ENCODE measurements around the gene DAZAP2.

Gene DAZAP2, protein sequence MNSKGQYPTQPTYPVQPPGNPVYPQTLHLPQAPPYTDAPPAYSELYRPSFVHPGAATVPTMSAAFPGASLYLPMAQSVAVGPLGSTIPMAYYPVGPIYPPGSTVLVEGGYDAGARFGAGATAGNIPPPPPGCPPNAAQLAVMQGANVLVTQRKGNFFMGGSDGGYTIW

DNA sequence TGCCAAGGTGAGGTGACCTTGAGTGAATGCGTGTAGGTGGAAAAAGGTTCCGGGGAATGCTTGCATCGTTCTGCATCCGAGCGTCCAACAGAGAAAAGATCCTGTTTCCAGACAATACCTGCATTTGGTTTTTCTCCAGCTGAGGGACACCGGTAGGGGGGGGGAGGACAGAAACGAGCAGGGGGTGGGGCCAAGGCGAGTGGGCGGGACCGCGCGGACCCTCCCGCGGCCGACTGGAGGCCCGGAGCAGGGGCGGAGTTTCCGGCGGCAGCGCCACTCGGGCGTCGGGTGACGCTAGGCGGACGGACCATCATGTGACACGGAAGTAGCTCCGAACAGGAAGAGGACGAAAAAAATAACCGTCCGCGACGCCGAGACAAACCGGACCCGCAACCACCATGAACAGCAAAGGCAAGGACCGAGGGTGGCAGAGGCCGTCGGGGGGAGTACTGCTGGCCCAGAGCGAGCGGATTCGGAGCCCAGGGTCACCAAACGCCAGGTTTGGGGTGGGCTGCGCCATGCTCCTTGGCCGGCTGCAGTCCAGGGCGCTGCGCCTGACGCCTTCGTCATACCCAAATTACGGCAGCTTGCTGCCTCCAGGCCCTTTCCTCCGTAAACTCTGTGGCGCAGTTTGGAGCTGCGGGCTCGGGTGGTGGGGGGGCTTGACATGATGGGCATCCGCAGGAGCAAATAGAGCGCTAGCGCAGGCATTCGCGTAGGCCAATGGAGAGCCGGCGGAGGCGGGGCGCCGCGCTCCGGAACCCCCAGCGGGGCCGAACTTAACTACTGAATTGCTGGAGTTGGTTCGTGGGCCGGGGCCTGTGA lies at the start of gene DAZAP2:
DAZAP2 (plus strand) TSS at position 317 of the 825 bp plus-strand sequence; CDS start at position 399, 82 bp downstream.
- peak; percentile 56 for DNase-seq

DNA sequence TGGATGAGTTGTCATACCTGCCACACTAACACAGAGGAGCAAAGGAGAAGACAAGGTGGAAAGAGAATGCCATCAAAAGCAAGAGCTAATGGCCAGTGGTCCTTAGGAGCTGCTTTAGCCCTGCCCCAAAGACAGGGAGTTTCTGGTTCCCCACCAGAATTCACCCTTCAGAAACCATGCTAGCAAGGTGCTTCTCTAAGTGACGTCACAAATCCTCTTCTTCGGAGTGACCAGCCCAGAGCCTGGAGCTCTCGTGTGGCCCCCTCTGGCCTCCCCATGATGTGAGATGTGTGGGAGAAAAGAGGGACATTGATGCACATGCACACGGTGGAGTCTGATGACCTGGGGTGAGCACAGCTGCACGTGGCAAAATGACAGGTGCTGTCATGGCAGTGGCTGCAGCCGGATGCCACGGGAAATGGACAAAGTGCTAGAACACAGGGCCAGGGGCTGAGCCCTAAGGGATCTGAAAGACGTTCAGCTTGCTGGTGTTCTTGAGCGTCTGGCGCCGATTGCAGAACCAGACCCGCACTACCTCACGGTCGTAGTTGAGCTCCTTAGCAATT lies 48.8 kb upstream of the DAZAP2 start:
- DNase-seq = no peak

DNA sequence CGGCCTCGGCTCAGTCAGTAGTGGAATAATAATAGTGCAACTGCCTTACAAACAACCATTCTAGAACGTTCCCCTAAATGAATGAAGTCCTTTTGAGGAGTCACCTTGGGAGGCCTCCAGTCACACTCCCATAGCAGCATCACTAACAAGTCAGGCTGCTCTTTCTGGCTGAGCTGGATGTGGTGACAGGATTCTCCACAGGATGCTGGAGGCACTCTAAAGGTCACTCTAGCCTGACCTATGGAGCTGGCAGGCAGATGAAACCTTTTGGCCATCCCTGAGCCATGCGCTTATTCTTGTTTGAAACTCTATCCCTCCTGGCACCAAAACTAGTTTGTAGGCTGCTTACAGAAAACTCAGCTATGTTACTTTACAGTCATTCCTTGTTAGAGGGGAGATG lies 47.8 kb upstream of the DAZAP2 start:
- DNase-seq = no peak

DNA sequence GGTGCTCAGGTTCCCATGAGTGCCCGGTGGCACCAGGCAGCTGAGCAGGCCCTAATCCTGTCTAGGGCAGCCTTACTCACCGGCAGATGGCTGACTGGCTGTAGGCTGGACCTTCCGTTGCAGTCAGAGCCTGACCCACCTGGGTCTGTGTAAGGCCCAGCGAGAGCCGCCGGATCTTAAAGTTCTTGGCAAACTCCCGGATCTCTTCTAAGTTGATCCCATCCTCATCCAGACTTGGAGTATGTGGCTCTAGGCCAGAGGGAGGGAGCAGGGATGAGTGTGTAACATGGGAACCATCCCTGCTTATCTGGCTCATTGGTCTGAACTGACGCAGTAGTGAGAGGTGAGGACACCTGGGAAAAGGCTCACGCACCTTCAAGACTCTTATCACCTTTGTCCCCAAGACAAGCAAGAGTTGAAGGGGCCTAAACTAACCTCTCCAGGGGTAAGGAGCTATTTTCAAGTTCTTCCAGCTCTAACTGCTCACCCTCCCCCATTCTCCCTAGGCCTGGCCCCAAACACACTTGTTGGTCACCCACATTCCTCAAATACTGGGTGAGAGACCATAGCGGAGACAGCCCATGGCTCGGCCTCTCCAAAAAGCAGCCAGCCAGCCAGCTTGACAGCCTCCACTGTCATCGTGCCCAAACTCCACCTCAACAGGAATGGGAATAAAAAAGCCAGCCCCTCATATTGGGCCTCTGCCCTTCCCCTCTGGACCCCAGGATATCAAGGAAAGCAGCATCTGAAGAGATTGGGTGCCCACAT lies 46.9 kb upstream of the DAZAP2 start:
- DNase-seq = no peak

DNA sequence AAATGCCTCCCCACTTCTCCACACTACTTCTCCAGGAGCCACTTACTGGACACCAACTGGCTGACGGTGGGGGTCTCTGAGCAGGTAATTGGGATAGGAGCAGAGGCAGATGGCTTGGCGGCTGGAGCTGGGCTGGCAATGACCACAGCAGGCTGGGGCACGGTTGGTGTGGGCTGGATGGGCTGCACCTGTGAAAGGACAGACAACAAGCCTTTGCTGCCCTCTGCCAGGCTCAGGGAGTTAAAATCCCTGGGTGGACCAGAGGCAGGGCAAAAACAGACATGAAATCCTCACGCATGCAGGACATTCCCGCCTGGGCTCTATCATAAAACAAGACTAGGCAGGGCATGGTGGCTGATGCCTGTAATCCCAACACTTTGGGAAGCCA lies 46.3 kb upstream of the DAZAP2 start:
- DNase-seq = no peak

DNA sequence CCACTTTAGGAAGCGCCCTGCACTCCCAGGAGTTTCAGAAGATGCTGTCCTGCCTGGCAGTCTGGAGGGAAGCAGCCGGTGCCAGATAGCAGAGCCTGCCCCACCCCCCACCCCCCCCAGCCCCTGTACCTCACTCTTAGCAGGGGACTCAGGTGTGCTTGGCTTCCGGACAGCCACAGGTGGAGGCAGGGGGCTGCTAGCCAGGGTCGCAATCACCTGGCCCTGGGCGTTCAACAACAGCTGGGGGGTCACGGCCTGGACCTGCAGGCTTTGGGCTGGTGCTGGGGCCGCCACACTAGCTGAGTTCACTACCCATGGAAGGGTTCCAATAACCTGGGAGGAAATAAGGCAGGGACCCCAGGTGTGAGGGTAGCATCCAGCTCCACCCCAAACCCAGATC lies 42.8 kb upstream of the DAZAP2 start:
- DNase-seq = no peak

DNA sequence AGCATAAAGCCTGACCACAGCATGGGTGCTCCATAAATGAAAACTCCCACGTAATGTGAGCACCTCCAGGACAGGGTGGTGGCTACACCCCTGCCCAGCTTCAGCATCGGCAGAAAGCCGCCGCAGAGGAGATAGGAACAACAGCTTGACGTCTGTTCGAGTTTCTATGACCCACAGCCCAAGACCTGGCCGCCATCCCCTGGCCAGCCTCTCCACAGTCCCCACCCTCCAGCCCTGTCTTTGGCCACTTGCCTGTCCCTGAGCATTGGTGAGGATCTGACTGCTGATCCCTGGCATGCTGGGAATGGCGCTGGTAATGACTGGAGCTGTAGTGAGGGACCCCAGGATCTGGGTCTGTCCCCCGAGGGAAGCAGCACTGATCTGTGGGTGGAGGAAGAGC lies 42.1 kb upstream of the DAZAP2 start:
- no peak for DNase-seq

DNA sequence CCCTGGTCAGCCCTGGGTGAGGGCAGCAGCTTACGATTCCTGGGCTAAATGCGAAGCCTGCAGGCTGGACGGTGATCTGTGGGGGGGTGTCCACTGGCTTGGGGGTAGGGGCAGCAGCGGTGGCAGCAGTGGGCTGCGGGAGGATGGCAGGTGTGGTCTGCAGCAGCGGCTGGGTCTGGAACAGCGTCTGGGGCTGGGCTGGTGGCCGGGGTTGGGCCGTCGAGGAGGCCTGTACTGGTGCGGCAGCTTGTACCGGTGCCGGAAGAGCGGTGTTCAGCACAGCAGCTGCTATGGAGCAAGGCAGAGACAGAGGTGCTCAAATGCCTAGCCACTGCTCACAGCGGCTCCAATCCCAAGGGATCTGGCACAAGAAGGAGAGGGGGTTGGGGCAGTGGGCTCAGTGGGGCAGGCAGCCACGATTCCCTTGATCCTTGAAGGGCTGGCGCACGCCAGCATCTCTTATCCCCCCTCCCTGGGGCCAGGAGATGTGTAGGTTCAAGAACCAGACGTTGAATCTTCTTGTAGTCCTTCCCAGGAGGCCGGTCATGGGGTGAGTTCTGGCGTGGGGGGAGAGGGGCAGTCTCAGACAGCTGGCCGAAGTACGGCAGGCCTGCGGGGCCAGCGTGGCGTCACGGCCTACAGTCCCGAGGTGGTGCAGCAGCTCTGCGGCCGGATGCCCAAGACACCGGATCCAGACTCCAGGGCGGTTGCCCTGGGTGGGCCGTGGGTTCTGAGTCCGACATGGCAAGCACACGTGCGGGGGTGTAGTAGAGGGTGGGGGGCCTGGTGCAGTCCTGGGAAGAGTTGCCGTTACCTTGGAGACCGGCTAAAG lies 40.7 kb upstream of the DAZAP2 start:
- no peak for DNase-seq

DNA sequence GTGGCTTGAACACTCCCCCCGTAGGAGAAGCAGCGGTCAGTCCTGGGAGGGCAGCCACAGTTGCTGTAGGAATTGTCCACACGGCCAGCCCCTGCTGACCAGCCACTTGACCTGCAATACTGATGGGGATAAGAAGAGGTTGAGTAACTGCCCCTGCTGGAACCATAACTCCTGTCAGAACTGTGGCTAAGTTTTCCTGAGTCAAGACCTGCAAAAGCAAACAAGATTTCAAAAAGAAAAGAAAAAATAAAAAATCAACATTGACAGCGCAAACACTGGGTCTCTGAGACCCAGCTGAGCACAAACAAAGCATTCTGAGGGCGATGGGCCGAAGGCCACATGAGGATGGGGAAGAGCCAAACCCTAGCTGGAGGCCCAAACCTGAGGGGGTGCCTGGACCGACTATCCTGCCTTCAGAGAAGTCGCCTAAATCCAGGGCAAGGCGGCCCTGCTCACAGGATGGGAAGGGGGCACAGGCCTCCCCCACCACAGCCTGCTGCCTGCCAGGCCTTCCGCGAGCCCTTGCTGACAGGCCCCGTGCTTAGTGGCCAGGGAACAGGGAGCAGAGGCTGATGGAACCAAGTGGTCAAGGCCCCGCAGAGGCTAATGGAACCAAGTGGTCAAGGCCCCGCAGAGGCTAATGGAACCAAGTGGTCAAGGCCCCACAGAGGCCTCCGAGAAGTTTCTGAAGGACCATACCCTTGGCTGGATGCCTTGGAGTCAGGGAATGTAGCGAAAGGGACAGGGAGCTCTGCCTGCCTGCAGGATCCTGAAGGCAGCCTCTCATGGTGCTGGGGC lies 39.9 kb upstream of the DAZAP2 start:
- no peak for DNase-seq

DNA sequence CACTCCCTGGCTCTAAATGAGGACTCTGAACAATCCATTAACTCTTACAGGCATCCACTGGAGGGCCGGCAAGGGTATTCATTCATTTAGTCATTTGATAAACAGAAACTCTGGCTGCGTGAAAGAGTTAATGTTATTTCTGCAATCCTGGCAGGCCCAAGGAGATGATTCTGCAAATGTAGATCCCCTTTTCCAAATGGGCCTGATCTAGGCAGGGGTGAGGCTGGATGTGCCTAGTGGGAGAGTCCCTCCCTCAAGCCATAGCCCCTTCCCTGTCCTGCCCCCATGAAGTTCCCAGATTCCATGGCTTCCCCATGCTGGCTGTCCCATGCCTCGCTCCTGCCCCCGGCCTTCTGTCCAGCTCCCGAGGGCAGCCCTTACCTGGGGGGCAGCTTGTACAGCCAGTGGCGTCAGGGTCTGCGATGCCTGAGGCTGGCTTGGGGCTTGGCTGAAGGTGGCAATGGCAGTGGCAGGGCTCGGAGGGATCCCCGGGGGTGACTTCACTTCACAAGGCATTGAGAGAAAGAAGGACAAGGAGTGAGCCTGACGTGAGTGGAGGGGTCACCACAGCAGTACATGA lies 39.2 kb upstream of the DAZAP2 start:
- DNase-seq = no peak

DNA sequence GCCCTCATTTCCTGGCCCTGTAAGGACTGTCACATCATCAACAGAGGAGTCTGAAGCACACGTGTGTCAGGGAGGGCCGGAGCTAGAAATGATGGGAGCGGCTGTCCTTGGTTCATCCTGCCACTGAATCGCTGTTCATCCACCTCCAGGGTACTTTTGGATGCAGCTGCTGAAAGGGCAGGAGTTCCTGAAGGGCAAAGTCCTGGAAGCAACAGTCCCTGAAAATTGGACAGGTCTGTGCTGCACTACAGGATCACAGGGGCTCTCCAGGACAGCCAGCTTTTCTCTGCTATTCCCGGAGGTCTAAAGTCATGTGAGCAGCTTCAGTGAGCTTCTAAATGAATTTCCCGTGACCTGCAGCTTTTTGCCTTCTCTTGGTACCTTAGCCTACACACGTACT lies 38.5 kb upstream of the DAZAP2 start:
- no peak for DNase-seq

DNA sequence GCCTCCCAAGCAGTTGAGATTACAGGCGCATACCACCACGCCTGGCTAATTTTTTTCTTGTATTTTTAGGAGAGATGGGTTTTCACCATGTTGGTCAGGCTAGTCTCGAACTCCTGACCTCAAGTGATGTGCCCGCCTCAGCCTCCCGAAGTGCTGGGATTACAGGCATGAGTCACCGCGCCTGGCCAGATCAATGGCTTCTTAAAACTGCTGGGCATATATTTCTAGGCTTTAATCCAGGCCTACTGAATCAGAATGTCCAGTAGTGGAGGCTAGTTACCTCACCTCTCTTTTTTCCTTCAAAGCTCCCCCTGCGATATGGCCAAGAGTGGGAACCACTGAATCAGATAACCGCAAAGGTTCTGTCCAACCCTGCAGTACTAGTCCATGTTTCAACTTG lies 37.8 kb upstream of the DAZAP2 start:
- no peak for DNase-seq

DNA sequence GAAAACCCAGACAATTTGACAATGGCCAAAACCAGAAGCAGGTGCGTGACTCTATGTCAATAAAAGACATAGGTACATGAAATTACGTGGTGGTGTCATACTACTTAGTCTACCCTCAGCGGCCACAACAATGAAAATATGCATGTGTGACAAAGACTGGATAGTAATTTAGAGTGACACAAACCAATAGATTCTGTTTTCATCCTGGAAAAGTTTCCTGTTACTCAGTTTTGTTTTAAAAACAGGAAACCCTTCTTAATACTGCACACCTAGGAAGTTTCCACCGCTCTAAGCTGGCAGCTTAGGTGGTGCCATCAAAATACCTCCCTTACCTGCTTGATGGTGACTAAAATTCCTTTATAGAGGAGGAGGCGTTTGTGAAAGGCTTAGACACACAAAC lies 35.9 kb upstream of the DAZAP2 start:
- no peak for DNase-seq

DNA sequence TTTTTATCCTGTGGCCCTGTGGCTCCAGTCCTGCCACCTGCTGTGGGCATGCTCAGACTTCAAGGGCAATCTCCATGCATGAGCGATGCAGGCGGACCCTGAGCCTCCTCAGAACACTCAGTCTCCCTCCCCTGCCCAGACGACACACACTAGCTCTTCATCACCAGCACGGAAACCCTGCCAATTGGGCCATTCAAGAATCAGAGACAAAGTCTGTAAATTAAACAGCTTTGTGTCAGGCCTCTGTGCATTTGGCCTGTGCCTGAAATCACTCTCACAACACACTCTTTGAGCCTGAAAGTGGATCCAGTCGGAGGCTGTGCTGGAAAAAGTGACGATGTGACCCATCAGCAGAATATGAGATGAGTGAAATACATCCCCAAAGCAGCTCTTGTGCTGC lies 33.3 kb upstream of the DAZAP2 start:
- DNase-seq = no peak

DNA sequence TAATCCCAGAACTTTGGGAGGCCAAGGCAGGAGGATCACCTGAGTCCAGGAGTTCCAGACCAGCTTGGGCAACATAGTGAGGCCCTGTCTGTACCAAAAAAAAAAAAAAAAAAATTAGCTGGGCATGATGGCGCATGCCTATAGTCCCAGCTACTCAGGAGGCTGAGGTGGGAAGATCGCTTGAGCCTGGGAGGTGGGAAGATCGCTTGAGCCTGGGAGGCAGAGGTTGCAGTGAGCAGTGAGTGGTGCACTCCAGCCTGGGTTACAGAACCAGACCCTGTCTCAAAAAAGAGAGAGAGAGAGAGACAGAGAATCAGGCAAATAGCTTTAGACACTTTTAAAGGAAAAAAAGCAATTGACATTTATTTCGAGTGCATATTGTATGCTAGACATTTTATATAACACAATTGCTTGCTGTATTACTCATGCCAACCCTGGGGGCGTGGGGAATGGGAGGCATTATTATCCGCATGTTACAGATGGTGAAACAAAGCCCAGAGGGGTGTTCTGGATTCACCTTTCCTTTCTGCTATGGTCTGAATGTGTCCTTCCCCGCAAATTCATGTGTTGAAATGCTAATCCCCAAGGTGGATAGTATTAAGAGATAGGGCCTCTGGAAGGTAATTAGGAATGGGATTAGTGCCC lies 30.5 kb upstream of the DAZAP2 start:
- no peak for DNase-seq

DNA sequence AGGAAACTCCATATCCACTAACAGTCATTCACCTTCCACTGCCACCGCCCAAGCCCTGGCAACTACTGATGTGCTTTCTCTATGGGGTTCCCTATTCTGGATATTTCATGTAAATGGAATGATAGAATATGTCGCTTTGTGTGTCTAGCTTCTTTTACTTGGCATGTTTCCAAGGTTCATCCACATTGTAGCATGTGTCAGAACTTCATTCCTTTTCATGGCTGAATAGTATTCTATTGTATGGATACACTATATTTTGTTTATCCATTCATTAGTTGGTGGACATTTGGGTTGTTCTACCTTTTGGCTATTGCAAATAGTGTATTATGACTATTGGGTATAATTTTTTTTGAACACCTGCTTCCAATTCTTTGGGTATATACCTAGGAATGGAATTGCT lies 29.4 kb upstream of the DAZAP2 start:
- DNase-seq = no peak

DNA sequence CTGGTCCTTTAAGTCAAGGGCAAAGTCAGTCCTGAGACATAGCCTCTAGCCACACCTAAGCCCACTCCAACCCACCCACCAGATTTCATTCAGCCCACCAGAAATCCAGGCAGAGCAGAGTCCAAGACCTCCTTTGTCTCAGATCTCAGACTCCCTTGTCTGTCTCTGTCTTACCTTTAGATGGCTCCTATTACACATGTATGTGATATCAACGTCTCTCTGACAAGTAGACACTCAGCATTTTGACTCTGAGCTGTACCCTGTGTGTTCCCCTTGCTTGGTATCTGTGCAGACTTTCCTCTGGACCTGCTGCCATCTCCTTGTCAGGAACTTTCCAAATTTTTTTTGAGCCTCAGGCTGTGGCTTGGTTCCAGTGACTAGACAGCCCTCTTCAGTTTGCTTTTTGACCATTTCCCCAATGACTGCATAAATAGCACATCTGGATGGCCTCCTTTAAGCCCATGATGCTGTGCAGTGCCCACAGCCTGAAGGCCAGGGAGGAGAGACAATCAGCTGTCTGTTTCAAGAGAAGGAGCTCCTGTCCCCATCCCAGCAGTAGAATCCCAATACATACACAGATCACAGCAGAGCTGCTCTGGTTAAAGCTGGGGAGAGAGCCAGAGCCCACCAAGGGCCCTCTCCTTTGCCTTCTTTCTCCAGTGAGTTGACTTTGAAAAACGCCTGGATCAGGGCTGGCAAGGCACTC lies 27.8 kb upstream of the DAZAP2 start:
- DNase-seq = no peak

DNA sequence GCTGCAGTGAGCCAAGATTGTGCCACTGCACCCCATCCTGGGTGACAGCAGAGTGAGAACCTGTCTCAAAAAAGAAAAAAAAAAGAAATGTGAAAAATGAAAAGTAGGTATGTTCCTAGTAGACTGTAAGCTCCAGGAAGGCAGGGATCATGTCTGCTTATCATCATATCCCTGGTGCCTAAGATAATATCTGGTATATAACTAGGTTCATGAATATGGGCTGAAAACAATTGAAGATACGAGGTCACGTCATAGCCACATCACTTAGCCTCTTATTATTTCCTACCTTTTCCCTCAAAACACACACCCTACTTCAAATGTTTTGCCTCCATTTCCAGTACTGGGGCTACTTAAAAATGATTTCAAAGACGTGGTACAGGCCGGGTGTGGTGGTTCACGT lies 23.7 kb upstream of the DAZAP2 start:
- DNase-seq = no peak

DNA sequence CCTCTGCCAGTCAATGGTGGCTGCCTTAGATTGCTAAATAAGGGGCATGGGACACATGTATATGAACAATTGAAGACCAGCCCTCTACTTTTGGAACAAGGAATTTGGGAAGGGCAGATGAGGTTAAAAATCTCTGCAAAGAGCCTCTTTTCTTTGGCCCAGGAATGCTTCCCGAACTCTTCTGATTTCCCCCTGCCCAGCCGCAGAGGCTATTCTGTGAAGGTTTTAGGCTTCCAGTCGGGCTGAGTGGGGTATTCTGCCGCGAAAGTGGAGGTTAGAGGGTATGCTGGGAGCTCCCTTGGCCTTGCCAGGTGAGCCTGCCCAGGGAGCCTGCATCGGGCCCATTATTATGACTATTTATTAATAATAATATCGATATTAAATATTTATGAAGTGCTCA lies 22.0 kb upstream of the DAZAP2 start:
- DNase-seq = no peak
